ENCODE results near the gene MAF. TPM values are rescaled to one million over a fixed set of nuclear protein-coding genes. Genes with fewer than 3 reads are reported as not detected.

MAF gene
- 45.2 and 53.3 TPM in 2 replicates for total RNA-seq

DNA sequence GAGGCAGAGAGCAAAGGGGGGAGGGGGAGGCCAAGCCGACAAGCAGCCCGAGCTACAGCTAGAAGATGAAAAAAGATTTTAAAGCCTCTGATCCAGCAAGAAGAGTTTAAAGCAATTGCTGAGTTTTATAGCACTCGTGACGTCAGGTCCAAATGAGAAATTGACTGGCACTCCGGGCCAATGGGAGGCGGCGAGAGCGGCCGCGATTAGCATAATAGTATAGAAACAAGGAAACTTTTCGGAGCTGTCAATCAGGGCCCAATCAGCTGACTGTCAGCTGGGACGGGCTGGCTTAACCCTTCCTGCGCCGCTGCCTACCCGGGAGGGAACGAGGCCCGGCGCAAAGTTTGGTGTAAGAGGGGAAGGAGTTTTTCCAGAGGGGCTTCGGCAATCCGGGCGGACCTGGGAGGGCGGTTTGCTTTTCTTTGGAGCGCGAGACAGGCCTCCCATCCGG is at the start of gene MAF:
TSS of gene MAF (minus strand) at position 100 of the 454 bp plus-strand sequence. CDS start 835 bp downstream, outside the sequence.

Measured in smooth muscle cell of trachea (primary cell).